SK-N-SH (cell line): ENCODE measurements around the gene CFAP206. TPM values are rescaled to one million over a fixed set of nuclear protein-coding genes. Genes with fewer than 3 reads are reported as not detected.
A peak's percentile ranks its signal among the peaks of the same experiment; 100 is the strongest.

ENCODE experiments used
- CTCF ChIA-PET: fragments of 300-600, 350-600 bp; formaldehyde crosslinking; extraction: SDS; loops from one replicate; lab custom pipeline; 2021; lab: Yijun Ruan, JAX
- POLR2A ChIA-PET: fragments of 350-600 bp; sonication (Branson Sonifier 250); formaldehyde crosslinking; extraction: SDS; loops from one replicate; lab custom pipeline; 2020; ENCODE audit warnings: antibody characterized with exemption, inconsistent platforms; lab: Yijun Ruan, JAX
- DNase-seq: peaks from one replicate; pipeline ENCODE4 v3.0.0; 2012
- H2AFZ ChIP-seq: fragments of 200-600 bp; sonication (generic); 2 replicates; pipeline ENCODE4 v1.8.1; 2016; ENCODE audit warnings: antibody characterized with exemption, mild to moderate bottlenecking, low read depth
- H3F3A ChIP-seq: fragments of 200-600 bp; sonication (generic); replicated peaks from 2 replicates; pipeline ENCODE3; 2016; ENCODE audit warnings: antibody characterized with exemption, mild to moderate bottlenecking; ENCODE audit not compliant: insufficient read depth
- H3K27ac ChIP-seq, 2 experiments: fragments of 200-500 bp in 1 of 2; fragments of 200-600 bp in 1 of 2; sonication (Bioruptor generic) in 1 of 2; sonication (generic), shearing (Covaris generic) in 1 of 2; 2 replicates each; pipeline versions ENCODE4 v1.5.1 to v1.6.1; 2014 to 2016; ENCODE audit warnings: low read depth in 2 of 2, inconsistent platforms in 1 of 2, low read length in 1 of 2, mild to moderate bottlenecking in 1 of 2, mixed read lengths in 1 of 2
- H3K27me3 ChIP-seq: fragments of 200-600 bp; sonication (generic), shearing (Covaris generic); 2 replicates; pipeline ENCODE4 v1.6.1; 2016; ENCODE audit warnings: mixed run types; ENCODE audit not compliant: insufficient read depth
- H3K36me3 ChIP-seq, 2 experiments: fragments of 200-500 bp in 1 of 2; fragments of 200-600 bp in 1 of 2; sonication (Bioruptor generic) in 1 of 2; sonication (generic) in 1 of 2; replicated peaks in 1 of 2; 2 replicates each; pipeline versions ENCODE3 to v1.5.1; 2014 to 2016; ENCODE audit warnings: low read length in 1 of 2, mild to moderate bottlenecking in 1 of 2; ENCODE audit not compliant: insufficient read depth in 2 of 2, control insufficient read depth in 1 of 2
- H3K4me1 ChIP-seq, 2 experiments: fragments of 200-500 bp in 1 of 2; fragments of 200-600 bp in 1 of 2; sonication (Bioruptor generic) in 1 of 2; sonication (generic), shearing (Covaris generic) in 1 of 2; 2 replicates each; pipeline versions ENCODE4 v1.5.1 to v1.6.1; 2014 to 2016; ENCODE audit warnings: low read depth in 1 of 2, low read length in 1 of 2, mixed run types in 1 of 2; ENCODE audit not compliant: insufficient read depth in 2 of 2, control insufficient read depth in 1 of 2
- H3K4me2 ChIP-seq: fragments of 200-600 bp; sonication (generic), shearing (Covaris generic); 2 replicates; pipeline ENCODE4 v1.6.1; 2017; ENCODE audit warnings: mixed run types
- H3K4me3 ChIP-seq, 2 experiments: fragments of 200-500 bp in 1 of 2; fragments of 200-600 bp in 1 of 2; sonication (Bioruptor generic) in 1 of 2; sonication (generic), shearing (Covaris generic) in 1 of 2; 2 replicates each; pipeline versions ENCODE4 v1.5.1 to v1.8.1; 2014 to 2016; ENCODE audit warnings: low read depth in 2 of 2, inconsistent platforms in 1 of 2, low read length in 1 of 2, mild to moderate bottlenecking in 1 of 2, mixed read lengths in 1 of 2, moderate library complexity in 1 of 2
- H3K79me2 ChIP-seq: fragments of 200-600 bp; sonication (generic); 2 replicates; pipeline ENCODE4 v1.8.1; 2017; ENCODE audit warnings: mild to moderate bottlenecking; ENCODE audit not compliant: insufficient read depth
- H3K9ac ChIP-seq: fragments of 200-600 bp; sonication (generic); 2 replicates; pipeline ENCODE4 v1.6.1; 2017; ENCODE audit warnings: mixed run types
- H3K9me2 ChIP-seq: fragments of 200-600 bp; sonication (generic); 2 replicates; pipeline ENCODE4 v1.6.1; 2017; ENCODE audit warnings: mixed run types
- H3K9me3 ChIP-seq: fragments of 200-600 bp; sonication (generic); 2 replicates; pipeline ENCODE4 v1.6.1; 2017; ENCODE audit warnings: mixed run types, mild to moderate bottlenecking, moderate library complexity
- H4K20me1 ChIP-seq: fragments of 200-600 bp; sonication (generic); 2 replicates; pipeline ENCODE4 v1.6.1; 2017; ENCODE audit warnings: mild to moderate bottlenecking, mixed run types; ENCODE audit not compliant: insufficient read depth
- EZH2phosphoT487 ChIP-seq: fragments of 200-600 bp; sonication (generic); IDR thresholded peaks from 2 replicates; pipeline ENCODE4 v1.6.1; 2017; ENCODE audit warnings: low read depth, mixed run types, mild to moderate bottlenecking, antibody characterized with exemption, moderate library complexity, borderline replicate concordance
- FOSL2 ChIP-seq: IDR thresholded peaks from 2 replicates; pipeline ENCODE4 v1.4.0; 2012; ENCODE audit warnings: low read depth, mild to moderate bottlenecking, moderate library complexity, borderline replicate concordance
- FOXJ3 ChIP-seq: sonication (generic); formaldehyde crosslinking; IDR thresholded peaks from 2 replicates; pipeline ENCODE4 v1.5.1; 2020; ENCODE audit warnings: mild to moderate bottlenecking, missing genetic modification reagents
- GABPA ChIP-seq: IDR thresholded peaks from 2 replicates; pipeline ENCODE4 v1.4.0; 2012; ENCODE audit warnings: low read depth, mild to moderate bottlenecking
- IRF3 ChIP-seq: fragments of 150-350 bp; IDR thresholded peaks from 2 replicates; pipeline ENCODE4 v1.6.1; 2016; ENCODE audit warnings: mild to moderate bottlenecking, low read depth, low read length
- MEF2A ChIP-seq: IDR thresholded peaks from 2 replicates; pipeline ENCODE4 v1.4.0; 2012; ENCODE audit warnings: low read depth, borderline replicate concordance
- MXI1 ChIP-seq: IDR thresholded peaks from 2 replicates; pipeline ENCODE4 v1.6.1; 2012; ENCODE audit warnings: mild to moderate bottlenecking, low read depth, low read length, improper control_type of control experiment
- NRF1 ChIP-seq: IDR thresholded peaks from 2 replicates; pipeline ENCODE4 v1.6.1; 2012; ENCODE audit warnings: low read depth, mild to moderate bottlenecking, low read length
- PBX3 ChIP-seq: IDR thresholded peaks from 2 replicates; pipeline ENCODE4; 2012
- RAD21 ChIP-seq: IDR thresholded peaks from 2 replicates; pipeline ENCODE4 v1.6.1; 2012; ENCODE audit warnings: mild to moderate bottlenecking, low read length
- RFX5 ChIP-seq: IDR thresholded peaks from 2 replicates; pipeline ENCODE4 v1.6.1; 2012; ENCODE audit warnings: mild to moderate bottlenecking, improper control_type of control experiment, low read length
- RXRA ChIP-seq: IDR thresholded peaks from 2 replicates; pipeline ENCODE4 v1.4.0; 2012; ENCODE audit warnings: low read depth, mild to moderate bottlenecking, borderline replicate concordance
- SIN3A ChIP-seq: IDR thresholded peaks from 2 replicates; pipeline ENCODE4 v1.6.1; 2012; ENCODE audit warnings: low read depth, mild to moderate bottlenecking, low read length, moderate library complexity, borderline replicate concordance
- SMC3 ChIP-seq: IDR thresholded peaks from 2 replicates; pipeline ENCODE4 v1.6.1; 2012; ENCODE audit warnings: low read depth, low read length, improper control_type of control experiment
- TAF1 ChIP-seq: IDR thresholded peaks from 2 replicates; pipeline ENCODE4 v1.6.1; 2012; ENCODE audit warnings: low read depth, mild to moderate bottlenecking, low read length, moderate library complexity, borderline replicate concordance
- TCF12 ChIP-seq: IDR thresholded peaks from 2 replicates; pipeline ENCODE4 v1.4.0; 2012
- TEAD4 ChIP-seq: IDR thresholded peaks from 2 replicates; pipeline ENCODE4 v1.4.0; 2012; ENCODE audit warnings: mild to moderate bottlenecking, borderline replicate concordance; ENCODE audit not compliant: insufficient read depth
- USF1 ChIP-seq: IDR thresholded peaks from 2 replicates; pipeline ENCODE4 v1.4.0; 2012; ENCODE audit warnings: low read depth, borderline replicate concordance
- ZBTB33 ChIP-seq: IDR thresholded peaks from 2 replicates; pipeline ENCODE4 v1.4.0; 2012; ENCODE audit warnings: low read depth, borderline replicate concordance
- WGBS: methylation state at CpG from one replicate; pipeline ENCODE4 v1.1.6; 2017; ENCODE audit warnings: low lambda C conversion rate; 5-methylcytosine and 5-hydroxymethylcytosine counted together
- polyA plus RNA-seq, 3 experiments: library from polyadenylated mRNA; depleted of rRNA; stranded (reverse); fragments of >200 nt; gene quantifications; 2 replicates each; pipeline ENCODE4 v1.2.3, GENCODE V29; 2012

Gene CFAP206
- polyA plus RNA-seq, 1 of the 3 experiments (the other 2 are of a cell fraction): 0.46 TPM

GRCh38 chr6:87421576-87421975 is 13.8 kb downstream of the CFAP206 start:
- WGBS: 52% methylated on average over 2 of the region's 2 CpGs
- H3K27me3 ChIP-seq: no peaks in the 10 kb centered on the region

GRCh38 chr6:87426789-87427188 is 19.0 kb downstream of the CFAP206 start:
- CTCF ChIA-PET: no interaction called here
- POLR2A ChIA-PET: interaction anchor here (0.5 kb wide), 1 partner anchor 59 kb away, joined by 4 read pairs; no protein-coding TSS in a partner anchor
- no peaks in the 10 kb centered on the region for H3K79me2 ChIP-seq
- H3K9ac ChIP-seq: no peak overlapping the region
- no peak overlapping the region for H3K27ac ChIP-seq
- H3K27me3 ChIP-seq: no peaks in the 10 kb centered on the region
- no peak overlapping the region for H3K4me2 ChIP-seq
- H3K9me3 ChIP-seq: no peaks in the 10 kb centered on the region
- H4K20me1 ChIP-seq: no peaks in the 10 kb centered on the region
- H3K36me3 ChIP-seq: no peaks in the 10 kb centered on the region
- 95% methylated on average over 4 of the region's 4 CpGs for WGBS
- no peak overlapping the region for H2AFZ ChIP-seq
- no peak overlapping the region for H3K4me3 ChIP-seq
- no peak for DNase-seq
- TF ChIP-seq FOXJ3 (no peak), USF1 (no peak), FOSL2 (no peak), TCF12 (no peak), MEF2A (no peak), TAF1 (no peak), PBX3 (no peak), TEAD4 (no peak), IRF3 (no peak), SMC3 (no peak), SIN3A (no peak), RAD21 (no peak), ZBTB33 (no peak), RXRA (no peak), NRF1 (no peak), GABPA (no peak), EZH2phosphoT487 (no peak), RFX5 (no peak)
- no peaks in the 10 kb centered on the region for H3F3A ChIP-seq
- H3K9me2 ChIP-seq: no peaks in the 10 kb centered on the region
- no peaks in the 10 kb centered on the region for H3K4me1 ChIP-seq

More at GRCh38 chr6:87421576-87421975, 13.8 kb downstream of the CFAP206 start:
- POLR2A ChIA-PET: interaction anchor here (0.7 kb wide), 1 partner anchor 459 kb away, joined by 4 read pairs; no protein-coding TSS in a partner anchor
- no peak overlapping the region for H2AFZ ChIP-seq
- H3K4me2 ChIP-seq: no peak overlapping the region
- H3K36me3 ChIP-seq: no peaks in the 10 kb centered on the region
- peak; percentile 4 for DNase-seq
- H3K9me2 ChIP-seq: no peaks in the 10 kb centered on the region
- TF ChIP-seq EZH2phosphoT487 (no peak), RFX5 (no peak), MXI1 (no peak)
- H3K9ac ChIP-seq: no peak overlapping the region
- CTCF ChIA-PET: no interaction called here
- no peaks in the 10 kb centered on the region for H4K20me1 ChIP-seq
- H3K27ac ChIP-seq: no peak overlapping the region
- H3K79me2 ChIP-seq: no peaks in the 10 kb centered on the region
- no peak overlapping the region for H3K4me3 ChIP-seq
- H3F3A ChIP-seq: no peaks in the 10 kb centered on the region
- H3K9me3 ChIP-seq: no peaks in the 10 kb centered on the region
- no peaks in the 10 kb centered on the region for H3K4me1 ChIP-seq
